ENCODE data around the gene LRRC47. TPM values are rescaled to one million over a fixed set of nuclear protein-coding genes. Genes with fewer than 3 reads are reported as not detected.

Gene LRRC47
- total RNA-seq, 1 donor from 2014 or later = 57.0 TPM

- peaks cover 11% of the 10 kb centered on the region for H3K36me3 Mint-ChIP-seq (ENCODE audit: insufficient read depth)
- no peak for TF ChIP-seq CTCF (IDR thresholded peaks at IDR 0.05; ENCODE audit: unreplicated experiment)
- no peak for DNase-seq (ENCODE audit: low spot score, unreplicated experiment)
- peaks cover 4% of the 10 kb centered on the region for H3K4me1 Mint-ChIP-seq (ENCODE audit: low read depth)
- no peaks in the 10 kb centered on the region for H3K9me3 Mint-ChIP-seq (ENCODE audit: low read depth)
- H3K27me3 Mint-ChIP-seq = no peaks in the 10 kb centered on the region
- no peak overlapping the region for H3K27ac Mint-ChIP-seq
- no peak overlapping the region for H3K4me3 Mint-ChIP-seq (ENCODE audit: low read depth)
These were observed 19.9 kb downstream of the LRRC47 start for GRCh38 chr1:3776231-3776961.

GRCh38 chr1:3775490-3776230 is 20.6 kb downstream of the LRRC47 start:
- no peak overlapping the region for H3K27ac Mint-ChIP-seq
- H3K27me3 Mint-ChIP-seq = peaks cover 1% of the 10 kb centered on the region
- peaks cover 8% of the 10 kb centered on the region for H3K36me3 Mint-ChIP-seq (ENCODE audit: insufficient read depth)
- peak; percentile 52 for TF ChIP-seq CTCF (IDR thresholded peaks at IDR 0.05; ENCODE audit: unreplicated experiment)
- no peak for DNase-seq (ENCODE audit: low spot score, unreplicated experiment)
- no peaks in the 10 kb centered on the region for H3K9me3 Mint-ChIP-seq (ENCODE audit: low read depth)
- peaks cover 4% of the 10 kb centered on the region for H3K4me1 Mint-ChIP-seq (ENCODE audit: low read depth)
- H3K4me3 Mint-ChIP-seq (ENCODE audit: low read depth) = no peak overlapping the region

- peaks cover 4% of the 10 kb centered on the region for H3K36me3 Mint-ChIP-seq (ENCODE audit: insufficient read depth)
- no peak overlapping the region for H3K27ac Mint-ChIP-seq
- no peak overlapping the region for H3K4me3 Mint-ChIP-seq (ENCODE audit: low read depth)
- no peak for DNase-seq (ENCODE audit: low spot score, unreplicated experiment)
- H3K9me3 Mint-ChIP-seq (ENCODE audit: low read depth) = no peaks in the 10 kb centered on the region
- H3K27me3 Mint-ChIP-seq = peaks cover 4% of the 10 kb centered on the region
- no peak for TF ChIP-seq CTCF (IDR thresholded peaks at IDR 0.05; ENCODE audit: unreplicated experiment)
- H3K4me1 Mint-ChIP-seq (ENCODE audit: low read depth) = peaks cover 4% of the 10 kb centered on the region
These were observed 21.3 kb downstream of the LRRC47 start for GRCh38 chr1:3774946-3775489.

GRCh38 chr1:3774276-3774945 is 21.9 kb downstream of the LRRC47 start:
- DNase-seq (ENCODE audit: low spot score, unreplicated experiment) = no peak

More at GRCh38 chr1:3774276-3774945, 21.9 kb downstream of the LRRC47 start:
- no peak overlapping the region for H3K4me3 Mint-ChIP-seq (ENCODE audit: low read depth)
- H3K36me3 Mint-ChIP-seq (ENCODE audit: insufficient read depth) = no peaks in the 10 kb centered on the region
- peaks cover 4% of the 10 kb centered on the region for H3K27me3 Mint-ChIP-seq
- H3K27ac Mint-ChIP-seq = no peak overlapping the region
- peaks cover 4% of the 10 kb centered on the region for H3K4me1 Mint-ChIP-seq (ENCODE audit: low read depth)
- H3K9me3 Mint-ChIP-seq (ENCODE audit: low read depth) = no peaks in the 10 kb centered on the region
- no peak for TF ChIP-seq CTCF (IDR thresholded peaks at IDR 0.05; ENCODE audit: unreplicated experiment)
